ENCODE results near the gene CARHSP1.

GRCh38 chr16:8886593-8887430 is 18.0 kb upstream of the CARHSP1 start:
- no peak for TF ChIP-seq POLR2A (IDR thresholded peaks at IDR 0.05; ENCODE audit: low read depth, low read length)
- TF ChIP-seq TAF1 (IDR thresholded peaks at IDR 0.05; ENCODE audit: borderline replicate concordance, low read depth, low read length), result no peak
- TF ChIP-seq POLR2AphosphoS5 (IDR thresholded peaks at IDR 0.05; ENCODE audit: low read depth, low read length), result no peak

Measured in GM12892 (cell line).